ENCODE data around the gene DAAM2. TPM values are rescaled to one million over a fixed set of nuclear protein-coding genes. Genes with fewer than 3 reads are reported as not detected.

Gene DAAM2
- total RNA-seq, 4 donors from 2014 or later: 11.0 to 43.3 (median 26.4) TPM

DNA sequence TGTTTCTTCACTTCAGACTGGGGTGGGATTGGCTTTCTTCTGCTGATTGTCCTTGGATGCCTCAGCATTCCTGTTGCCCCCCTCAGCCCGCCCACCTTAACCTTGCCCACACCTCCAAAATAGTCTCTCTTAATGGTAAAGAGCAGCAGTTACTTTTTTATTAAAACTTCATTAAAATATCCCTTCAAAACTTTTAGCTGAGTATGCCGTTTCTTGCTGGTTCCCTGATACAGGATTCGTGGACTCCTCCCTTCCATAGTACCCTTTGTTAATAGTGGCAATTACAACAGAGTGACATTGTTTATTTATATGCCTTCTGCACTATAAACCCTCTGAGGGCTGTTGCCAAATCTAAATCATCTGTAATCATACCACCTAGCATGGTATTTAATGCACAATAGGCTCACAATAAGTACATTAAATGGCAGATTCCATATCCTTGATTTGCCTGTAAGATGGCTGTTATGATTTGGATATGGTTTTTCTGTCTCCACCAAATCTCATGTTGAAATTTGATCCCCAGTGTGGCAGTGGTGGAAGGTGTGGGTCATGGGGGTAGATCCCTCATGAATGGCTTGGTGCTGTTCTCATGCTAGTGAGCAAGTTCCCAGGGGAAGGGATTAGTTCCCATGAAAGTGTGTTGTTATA lies 145.6 kb downstream of the DAAM2 start:
- no peak for TF ChIP-seq POLR2A (IDR thresholded peaks at IDR 0.05)
- TF ChIP-seq, protein P1, sequence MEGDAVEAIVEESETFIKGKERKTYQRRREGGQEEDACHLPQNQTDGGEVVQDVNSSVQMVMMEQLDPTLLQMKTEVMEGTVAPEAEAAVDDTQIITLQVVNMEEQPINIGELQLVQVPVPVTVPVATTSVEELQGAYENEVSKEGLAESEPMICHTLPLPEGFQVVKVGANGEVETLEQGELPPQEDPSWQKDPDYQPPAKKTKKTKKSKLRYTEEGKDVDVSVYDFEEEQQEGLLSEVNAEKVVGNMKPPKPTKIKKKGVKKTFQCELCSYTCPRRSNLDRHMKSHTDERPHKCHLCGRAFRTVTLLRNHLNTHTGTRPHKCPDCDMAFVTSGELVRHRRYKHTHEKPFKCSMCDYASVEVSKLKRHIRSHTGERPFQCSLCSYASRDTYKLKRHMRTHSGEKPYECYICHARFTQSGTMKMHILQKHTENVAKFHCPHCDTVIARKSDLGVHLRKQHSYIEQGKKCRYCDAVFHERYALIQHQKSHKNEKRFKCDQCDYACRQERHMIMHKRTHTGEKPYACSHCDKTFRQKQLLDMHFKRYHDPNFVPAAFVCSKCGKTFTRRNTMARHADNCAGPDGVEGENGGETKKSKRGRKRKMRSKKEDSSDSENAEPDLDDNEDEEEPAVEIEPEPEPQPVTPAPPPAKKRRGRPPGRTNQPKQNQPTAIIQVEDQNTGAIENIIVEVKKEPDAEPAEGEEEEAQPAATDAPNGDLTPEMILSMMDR (IDR thresholded peaks at IDR 0.05): no peak
- no peak overlapping the region for H3K27ac ChIP-seq
- DNase-seq: no peak
- H3K4me1 ChIP-seq: no peaks in the 10 kb centered on the region
- H3K27me3 ChIP-seq: no peaks in the 10 kb centered on the region
- intact Hi-C loops (cut with DNase I; ENCODE audit: low total_unique reads): no loop called here
- H3K36me3 ChIP-seq: no peaks in the 10 kb centered on the region
- H3K9me3 ChIP-seq: no peaks in the 10 kb centered on the region
- no peak overlapping the region for H3K4me3 ChIP-seq

DNA sequence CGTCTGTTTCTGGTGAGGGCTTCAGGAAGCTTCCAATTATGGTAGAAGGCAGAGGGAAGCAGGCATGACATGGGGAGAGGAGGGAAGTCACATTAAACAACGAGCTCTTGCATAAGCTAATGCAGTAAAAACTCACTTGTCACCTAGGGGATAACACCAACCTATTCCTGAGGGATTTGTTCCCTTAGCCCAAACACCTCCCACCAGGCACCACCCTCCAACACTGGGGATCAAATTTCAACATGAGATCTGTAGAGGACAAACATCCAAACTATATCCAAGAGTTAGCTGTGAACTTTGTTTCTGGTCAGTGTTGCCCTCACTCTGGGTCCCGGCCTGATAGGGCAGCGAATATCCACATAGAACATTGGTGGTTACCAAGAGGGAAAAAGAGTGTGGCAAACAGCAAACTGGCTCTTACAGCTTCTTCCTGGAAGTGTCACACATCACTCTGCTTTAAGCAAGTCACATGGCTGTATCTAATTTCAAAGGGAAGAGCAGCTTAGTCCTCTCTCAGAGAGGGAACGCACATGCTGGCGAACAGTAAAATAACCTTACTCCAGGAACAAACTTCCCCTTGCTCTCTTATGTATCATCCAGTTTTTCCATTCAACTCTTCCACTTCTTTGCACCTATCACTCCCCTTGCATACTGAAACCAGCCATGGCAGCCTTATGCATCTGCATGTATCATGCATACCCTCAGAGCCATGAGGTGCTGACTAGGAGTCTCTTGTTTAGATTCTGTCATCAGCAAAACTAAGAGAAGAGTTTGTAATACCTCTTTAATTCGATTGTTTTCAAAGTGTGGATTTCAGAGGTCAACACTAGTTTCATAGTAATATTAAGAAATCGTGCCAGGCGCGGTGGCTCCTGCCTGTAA lies 146.8 kb downstream of the DAAM2 start:
- no peak for DNase-seq
- H3K27ac ChIP-seq: no peak overlapping the region
- no peaks in the 10 kb centered on the region for H3K9me3 ChIP-seq
- no peaks in the 10 kb centered on the region for H3K4me1 ChIP-seq
- H3K27me3 ChIP-seq: no peaks in the 10 kb centered on the region
- H3K4me3 ChIP-seq: no peak overlapping the region
- no peak for TF ChIP-seq POLR2A (IDR thresholded peaks at IDR 0.05)
- TF ChIP-seq, protein P1 (IDR thresholded peaks at IDR 0.05): no peak
- intact Hi-C loops (cut with DNase I; ENCODE audit: low total_unique reads): no loop called here
- H3K36me3 ChIP-seq: no peaks in the 10 kb centered on the region

DNA sequence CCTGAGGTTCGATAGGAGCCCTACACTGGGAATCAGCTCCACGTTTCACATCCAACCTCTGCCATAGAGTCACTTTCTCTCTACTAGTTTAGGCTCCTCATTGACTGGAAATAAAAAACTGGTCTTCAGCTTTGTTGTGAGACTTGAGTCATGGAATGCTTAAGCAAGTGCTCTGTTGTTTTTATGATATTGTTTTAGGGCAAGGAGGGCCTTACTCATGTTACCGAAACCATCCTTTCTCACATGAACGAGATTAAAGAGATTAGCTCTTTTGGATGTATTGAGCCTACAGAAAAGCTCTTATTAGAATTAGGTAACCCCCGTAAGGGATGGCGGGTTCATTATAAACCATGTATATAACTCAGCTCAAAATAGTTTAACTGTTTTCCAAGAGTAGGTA lies 149.0 kb downstream of the DAAM2 start:
- Histone ChIP-seq H3K27me3 (no peaks in the 10 kb centered on the region), H3K27ac (no peak overlapping the region), H3K9me3 (no peaks in the 10 kb centered on the region), H3K4me3 (no peak overlapping the region), H3K36me3 (no peaks in the 10 kb centered on the region), H3K4me1 (no peaks in the 10 kb centered on the region)
- no peak for DNase-seq
- intact Hi-C loops (cut with DNase I; ENCODE audit: low total_unique reads): no loop called here
- TF ChIP-seq POLR2A (IDR thresholded peaks at IDR 0.05): no peak
- TF ChIP-seq, protein P1 (IDR thresholded peaks at IDR 0.05): no peak

DNA sequence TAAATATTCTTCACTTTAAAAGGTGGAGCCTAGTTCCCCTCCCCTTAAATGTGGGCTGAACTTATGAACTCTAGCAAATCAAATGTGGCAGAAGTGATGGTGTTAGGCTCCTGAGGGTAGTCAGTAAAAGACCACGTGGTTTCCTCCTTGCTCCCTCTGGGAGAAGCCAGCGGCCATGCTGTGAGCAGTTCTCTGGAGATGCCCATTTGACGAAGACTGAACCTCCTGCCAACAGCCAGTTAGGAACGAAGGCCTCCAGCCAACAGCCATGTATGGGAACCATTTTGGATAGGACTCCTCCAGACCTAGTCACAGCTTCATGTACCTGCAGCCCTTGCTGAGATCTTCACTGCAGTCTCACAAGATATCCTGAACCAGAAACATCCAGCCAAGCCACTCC lies 149.6 kb downstream of the DAAM2 start:
- Histone ChIP-seq H3K27me3 (no peaks in the 10 kb centered on the region), H3K36me3 (no peaks in the 10 kb centered on the region), H3K27ac (no peak overlapping the region), H3K4me1 (no peaks in the 10 kb centered on the region), H3K4me3 (no peak overlapping the region), H3K9me3 (no peaks in the 10 kb centered on the region)
- DNase-seq: no peak
- intact Hi-C loops (cut with DNase I; ENCODE audit: low total_unique reads): no loop called here
- TF ChIP-seq POLR2A (IDR thresholded peaks at IDR 0.05): no peak
- TF ChIP-seq, protein P1 (IDR thresholded peaks at IDR 0.05): no peak

DNA sequence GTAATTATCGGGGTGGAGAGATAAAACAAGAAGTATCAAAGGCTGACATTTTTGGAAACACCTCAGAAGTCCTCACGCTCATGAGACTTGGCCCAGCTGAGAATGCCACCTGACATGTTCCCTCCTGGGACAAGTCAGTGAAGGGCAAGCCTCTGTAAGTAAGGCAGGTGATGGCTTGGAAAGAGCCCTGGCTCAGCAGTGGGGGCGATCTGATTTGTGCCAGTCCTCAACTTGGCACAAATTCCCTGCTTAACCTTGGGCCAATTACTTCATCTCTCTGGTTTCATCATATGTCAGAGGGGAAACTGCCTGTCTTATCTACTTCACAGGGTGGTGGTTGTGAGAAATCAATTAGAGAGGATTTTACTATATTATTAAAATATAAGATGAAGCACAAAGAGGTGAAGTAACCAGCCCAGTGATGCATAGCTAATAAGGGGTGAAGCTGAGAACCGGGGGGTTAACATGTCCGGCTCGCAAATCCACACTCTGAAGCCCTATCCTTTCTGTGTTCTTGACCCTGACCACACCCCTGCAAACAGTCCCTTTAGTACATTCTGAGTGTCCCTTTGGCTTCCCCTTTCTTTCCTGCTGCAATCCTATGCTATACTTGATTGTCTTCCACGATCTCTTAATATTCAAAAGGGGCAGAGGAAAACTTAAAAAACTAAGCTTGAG lies 150.9 kb downstream of the DAAM2 start:
- Histone ChIP-seq H3K27ac (no peak overlapping the region), H3K27me3 (no peaks in the 10 kb centered on the region), H3K4me1 (no peaks in the 10 kb centered on the region), H3K4me3 (no peak overlapping the region), H3K9me3 (no peaks in the 10 kb centered on the region), H3K36me3 (no peaks in the 10 kb centered on the region)
- DNase-seq: no peak
- TF ChIP-seq POLR2A (IDR thresholded peaks at IDR 0.05): no peak
- TF ChIP-seq, protein P1 (IDR thresholded peaks at IDR 0.05): no peak
- intact Hi-C loops (cut with DNase I; ENCODE audit: low total_unique reads): no loop called here
